ENCODE data around the gene CASR. TPM values are rescaled to one million over a fixed set of nuclear protein-coding genes. Genes with fewer than 3 reads are reported as not detected.

Gene CASR
- total RNA-seq, 1 experiment from 2014 or later, result 0.10 TPM

DNA sequence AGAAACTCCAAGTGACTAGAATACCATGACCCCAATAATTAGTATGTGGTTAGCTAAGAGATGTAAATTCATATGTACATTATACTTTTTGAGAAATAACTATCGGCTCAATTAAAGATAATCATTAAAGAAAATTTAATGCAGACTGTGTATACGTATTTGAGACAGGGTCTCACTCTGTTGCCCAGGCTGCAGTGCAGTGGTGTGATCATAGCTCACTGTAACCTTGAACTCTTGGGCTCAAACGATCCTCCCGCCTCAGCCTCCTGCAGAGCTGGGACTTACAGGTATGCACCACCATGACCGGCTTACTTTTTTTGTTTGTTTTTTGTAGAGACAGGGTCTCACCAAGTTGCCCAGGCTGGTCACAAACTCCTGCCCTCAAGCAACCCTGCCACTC is 132.9 kb downstream of the CASR start:
- no peak for DNase-seq
- no peaks in the 10 kb centered on the region for H3K36me3 ChIP-seq (replicated peaks; ENCODE audit: control insufficient read depth, insufficient read depth, low read length)
- no peaks in the 10 kb centered on the region for H3K27me3 ChIP-seq (ENCODE audit: control insufficient read depth, insufficient read depth, low read length)
- no peak overlapping the region for H3K4me3 ChIP-seq (ENCODE audit: insufficient read depth, low read depth, low read length)

DNA sequence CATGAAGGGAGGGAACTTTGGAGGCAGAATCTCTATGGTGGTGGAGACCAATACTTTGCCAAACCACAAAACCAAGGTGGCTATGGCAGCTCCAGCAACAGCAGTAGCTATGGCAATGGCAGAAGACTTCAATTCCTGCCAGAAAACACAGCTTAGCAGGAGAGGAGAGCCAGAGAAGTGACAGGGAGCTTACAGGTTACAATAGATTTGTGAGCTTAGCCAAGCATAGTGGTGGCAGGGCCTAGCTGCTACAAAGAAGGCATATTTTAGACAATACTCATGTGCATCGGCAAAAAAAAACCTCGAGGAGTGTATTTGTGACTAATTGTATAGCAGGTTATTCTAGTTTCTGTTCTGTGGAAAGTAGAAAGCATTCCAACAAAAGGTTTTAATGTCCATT is 135.2 kb downstream of the CASR start:
- H3K27me3 ChIP-seq (ENCODE audit: control insufficient read depth, insufficient read depth, low read length), result no peaks in the 10 kb centered on the region
- H3K36me3 ChIP-seq (replicated peaks; ENCODE audit: control insufficient read depth, insufficient read depth, low read length), result no peaks in the 10 kb centered on the region
- DNase-seq, result no peak
- no peak overlapping the region for H3K4me3 ChIP-seq (ENCODE audit: insufficient read depth, low read depth, low read length)

DNA sequence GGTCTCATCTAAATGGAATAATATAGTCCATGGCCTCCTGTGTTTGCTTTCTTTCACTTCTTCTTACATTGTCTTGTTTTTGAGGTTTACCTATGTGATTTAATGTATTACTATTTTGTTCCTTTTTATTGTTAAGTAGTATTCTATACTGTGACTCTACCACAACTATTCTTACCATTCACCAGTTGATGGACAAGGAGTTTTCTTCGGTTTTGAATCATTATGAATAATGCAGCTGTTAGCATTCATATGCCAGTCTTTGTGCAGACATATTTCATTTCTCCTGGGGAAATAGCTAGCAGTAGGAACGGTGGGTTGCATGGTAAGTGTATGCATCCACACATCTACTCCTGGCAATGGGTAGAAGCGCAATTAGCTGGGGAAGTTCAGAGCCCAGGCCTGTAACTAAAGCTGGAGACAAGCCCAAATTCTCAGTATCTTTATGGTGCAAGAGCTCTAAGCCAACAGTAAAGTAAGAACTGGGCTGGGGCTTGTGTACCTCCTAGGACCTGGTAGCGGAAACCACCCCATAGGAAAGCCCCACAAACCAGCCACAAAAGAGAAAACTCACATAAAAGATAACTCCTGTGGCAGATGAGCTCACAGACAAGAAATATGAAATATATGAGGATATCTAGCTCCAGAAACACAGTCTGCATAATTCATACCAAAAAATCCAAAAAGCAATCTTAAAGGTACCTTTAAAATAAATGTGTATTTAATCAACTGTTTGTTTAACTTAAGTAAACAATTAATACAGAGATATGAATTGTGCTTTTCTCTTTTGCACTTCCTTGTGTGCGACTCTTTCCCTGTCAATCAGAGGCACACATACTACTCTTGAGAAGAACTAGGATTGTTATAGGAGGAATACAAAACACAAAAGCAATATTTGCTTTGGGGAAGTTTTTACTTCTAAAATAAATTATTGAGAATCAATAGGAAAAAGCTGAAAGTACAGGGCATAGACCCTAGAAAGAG is 138.9 kb downstream of the CASR start:
- H3K4me3 ChIP-seq (ENCODE audit: insufficient read depth, low read depth, low read length), result no peak overlapping the region
- H3K36me3 ChIP-seq (replicated peaks; ENCODE audit: control insufficient read depth, insufficient read depth, low read length), result no peaks in the 10 kb centered on the region
- no peak for DNase-seq
- H3K27me3 ChIP-seq (ENCODE audit: control insufficient read depth, insufficient read depth, low read length), result no peaks in the 10 kb centered on the region

DNA sequence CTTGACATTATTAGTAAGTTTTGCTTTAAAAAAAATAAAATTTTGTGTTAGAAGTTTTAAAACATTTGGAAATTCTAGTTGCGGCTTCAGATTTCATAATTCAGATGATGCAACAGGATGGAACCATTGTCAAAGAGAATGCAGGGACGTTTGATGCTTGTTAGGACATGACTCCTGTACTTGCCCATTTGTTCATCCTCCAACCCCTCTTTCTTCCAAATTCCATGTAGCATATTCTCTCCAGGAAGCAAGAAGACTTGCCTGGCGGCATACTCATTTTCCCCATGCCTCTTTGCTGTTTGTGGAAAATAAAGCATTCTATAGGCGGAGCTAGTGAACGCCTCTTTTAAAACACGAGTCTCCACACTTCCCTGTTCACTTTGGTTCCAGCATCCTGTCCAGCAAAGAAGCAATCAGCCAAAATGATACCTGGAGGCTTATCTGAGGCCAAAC is 141.4 kb downstream of the CASR start, which contains the start of gene CSTA:
Gene CSTA (plus strand): TSS at position 378 of the 453 bp plus-strand sequence. CDS start 45 bp downstream, at position 423.
- H3K36me3 ChIP-seq (replicated peaks; ENCODE audit: control insufficient read depth, insufficient read depth, low read length), result no peaks in the 10 kb centered on the region
- H3K27me3 ChIP-seq (ENCODE audit: control insufficient read depth, insufficient read depth, low read length), result no peaks in the 10 kb centered on the region
- no peak within 1 kb of the TSS for H3K4me3 ChIP-seq (ENCODE audit: insufficient read depth, low read depth, low read length)
- no peak for DNase-seq

GRCh38 chr3:122325769-122326168 is 142.3 kb downstream of the CASR start:
- Histone ChIP-seq H3K4me3 (ENCODE audit: insufficient read depth, low read depth, low read length) (no peak overlapping the region), H3K36me3 (replicated peaks; ENCODE audit: control insufficient read depth, insufficient read depth, low read length) (no peaks in the 10 kb centered on the region), H3K27me3 (ENCODE audit: control insufficient read depth, insufficient read depth, low read length) (no peaks in the 10 kb centered on the region)

GRCh38 chr3:122331886-122332285 is 148.4 kb downstream of the CASR start:
- Histone ChIP-seq H3K4me3 (ENCODE audit: insufficient read depth, low read depth, low read length) (no peak overlapping the region), H3K36me3 (replicated peaks; ENCODE audit: control insufficient read depth, insufficient read depth, low read length) (no peaks in the 10 kb centered on the region), H3K27me3 (ENCODE audit: control insufficient read depth, insufficient read depth, low read length) (no peaks in the 10 kb centered on the region)
- DNase-seq, result no peak

More at GRCh38 chr3:122325769-122326168, 142.3 kb downstream of the CASR start:
- no peak for DNase-seq

- Histone ChIP-seq H3K36me3 (replicated peaks; ENCODE audit: control insufficient read depth, insufficient read depth, low read length) (no peaks in the 10 kb centered on the region), H3K27me3 (ENCODE audit: control insufficient read depth, insufficient read depth, low read length) (no peaks in the 10 kb centered on the region), H3K4me3 (ENCODE audit: insufficient read depth, low read depth, low read length) (no peak overlapping the region)
- DNase-seq, result no peak
Measured at GRCh38 chr3:122332551-122332950, 149.1 kb downstream of the CASR start.

Other genes starting within 250 kb of the CASR start
- gene ILDR1, start 161.4 kb upstream of the CASR start, total RNA-seq (2014; rRNA removed; shearing (Covaris generic)), result 1.00 and 1.1 TPM in 2 replicates
- 0.24 TPM in 1 of 2 replicates, not detected in the other for gene CD86, start 128.3 kb upstream of the CASR start, total RNA-seq (2014; rRNA removed; shearing (Covaris generic))
- not detected in 2 replicates for gene CSTA, start 141.6 kb downstream of the CASR start, total RNA-seq (2014; rRNA removed; shearing (Covaris generic))
- 36.6 and 39.4 TPM in 2 replicates for gene MIX23, start 199.6 kb downstream of the CASR start, total RNA-seq (2014; rRNA removed; shearing (Covaris generic))
- gene FAM162A, start 200.5 kb downstream of the CASR start, total RNA-seq (2014; rRNA removed; shearing (Covaris generic)), result 59.3 and 82.0 TPM in 2 replicates
- gene WDR5B, start 232.4 kb downstream of the CASR start, total RNA-seq (2014; rRNA removed; shearing (Covaris generic)), result 1.1 and 1.2 TPM in 2 replicates